ENCODE results near the gene ANKK1.

Gene ANKK1

GRCh38 chr11:113387605-113388211, at the start of gene ANKK1:
ANKK1 (plus strand) TSS chr11:113387779; CDS start chr11:113387885, 106 bp downstream.
- DNase-seq (ENCODE audit: low read depth in 2 of 3, low spot score in 2 of 3) = no peak

- no peak for DNase-seq (ENCODE audit: low read depth in 2 of 3, low spot score in 2 of 3)
These were observed 48.8 kb upstream of the ANKK1 start for GRCh38 chr11:113338730-113339129.

- no peak for DNase-seq (ENCODE audit: low read depth in 2 of 3, low spot score in 2 of 3)
These were observed 47.5 kb upstream of the ANKK1 start for GRCh38 chr11:113339929-113340589.

GRCh38 chr11:113341388-113342165, 46.0 kb upstream of the ANKK1 start:
- no peak for DNase-seq (ENCODE audit: low read depth in 2 of 3, low spot score in 2 of 3)

- DNase-seq (ENCODE audit: low read depth in 2 of 3, low spot score in 2 of 3) = no peak
These were observed 41.6 kb upstream of the ANKK1 start for GRCh38 chr11:113345978-113346377.

GRCh38 chr11:113349528-113349927, 38.1 kb upstream of the ANKK1 start:
- no peak for DNase-seq (ENCODE audit: low read depth in 2 of 3, low spot score in 2 of 3)

GRCh38 chr11:113350336-113351067, 37.1 kb upstream of the ANKK1 start:
- no peak for DNase-seq (ENCODE audit: low read depth in 2 of 3, low spot score in 2 of 3)

GRCh38 chr11:113351068-113351450, 36.5 kb upstream of the ANKK1 start:
- DNase-seq (ENCODE audit: low read depth in 2 of 3, low spot score in 2 of 3) = no peak

- DNase-seq (ENCODE audit: low read depth in 2 of 3, low spot score in 2 of 3) = no peak
These were observed 36.1 kb upstream of the ANKK1 start for GRCh38 chr11:113351480-113351879.

GRCh38 chr11:113356203-113356602, 31.4 kb upstream of the ANKK1 start:
- DNase-seq (ENCODE audit: low read depth in 2 of 3, low spot score in 2 of 3) = no peak

GRCh38 chr11:113363406-113363805, 24.2 kb upstream of the ANKK1 start:
- no peak for DNase-seq (ENCODE audit: low read depth in 2 of 3, low spot score in 2 of 3)

GRCh38 chr11:113363996-113364641, 23.5 kb upstream of the ANKK1 start:
- DNase-seq (ENCODE audit: low read depth in 2 of 3, low spot score in 2 of 3) = no peak

GRCh38 chr11:113365895-113366294, 21.7 kb upstream of the ANKK1 start:
- DNase-seq (ENCODE audit: low read depth in 2 of 3, low spot score in 2 of 3) = no peak

GRCh38 chr11:113369411-113369810, 18.2 kb upstream of the ANKK1 start:
- no peak for DNase-seq (ENCODE audit: low read depth in 2 of 3, low spot score in 2 of 3)

- no peak for DNase-seq (ENCODE audit: low read depth in 2 of 3, low spot score in 2 of 3)
These were observed 16.9 kb upstream of the ANKK1 start for GRCh38 chr11:113370634-113371033.

GRCh38 chr11:113372309-113372708, 15.3 kb upstream of the ANKK1 start:
- DNase-seq (ENCODE audit: low read depth in 2 of 3, low spot score in 2 of 3) = no peak

- no peak for DNase-seq (ENCODE audit: low read depth in 2 of 3, low spot score in 2 of 3)
These were observed 14.3 kb upstream of the ANKK1 start for GRCh38 chr11:113373306-113373705.

GRCh38 chr11:113373981-113374560, 13.5 kb upstream of the ANKK1 start:
- no peak for DNase-seq (ENCODE audit: low read depth in 2 of 3, low spot score in 2 of 3)

- DNase-seq (ENCODE audit: low read depth in 2 of 3, low spot score in 2 of 3) = no peak
These were observed 12.2 kb upstream of the ANKK1 start for GRCh38 chr11:113375402-113375801.

GRCh38 chr11:113376156-113376555, 11.4 kb upstream of the ANKK1 start:
- DNase-seq (ENCODE audit: low read depth in 2 of 3, low spot score in 2 of 3) = no peak
